K562 (cell line): ENCODE measurements around the gene CTPS1. TPM values are rescaled to one million over a fixed set of nuclear protein-coding genes. Genes with fewer than 3 reads are reported as not detected.

Experiments used
- ATAC-seq: fragments of 200-7000 bp; cut with Tn5 transposase; 3 replicates; pipeline ENCODE4 v1.9.1; 2020; ENCODE audit warnings: moderate library complexity
- BruUV-seq: library from RNA; stranded (reverse); fragments of 400-500 nt; replicated peaks from 2 replicates; lab custom pipeline; 2021; lab: Mats Ljungman, UMichigan
- CTCF ChIA-PET: fragments of 300-600 bp; formaldehyde crosslinking; extraction: SDS; loops from one replicate; lab custom pipeline; 2021; ENCODE audit warnings: low intra/inter-chr PET ratio; lab: Yijun Ruan, JAX
- POLR2A ChIA-PET: fragments of 300-600, 350-650 bp; sonication (Branson Sonifier 250); formaldehyde crosslinking; extraction: SDS; loops from one replicate; lab custom pipeline; 2021; ENCODE audit warnings: antibody characterized with exemption, inconsistent platforms; lab: Yijun Ruan, JAX
- DNase-seq, 4 experiments: peaks; one replicate each; pipeline versions ENCODE4 v3.0.0 to v3.0.0-alpha.2; 2011 to 2018; ENCODE audit warnings: low spot score in 3 of 4, mixed read lengths in 3 of 4; ENCODE audit errors: extremely low read depth in 1 of 4
- FAIRE-seq: peaks from 2 replicates; lab custom pipeline; 2011; peaks lifted over from hg19 to GRCh38; lab: Jason Lieb, UNC
- H2AFZ ChIP-seq: 2 replicates; pipeline ENCODE4 v1.6.0; 2011; ENCODE audit warnings: low read depth, low read length, control low read depth, inconsistent platforms
- H3K27ac ChIP-seq: fragments of 200-600 bp; 3 replicates; pipeline ENCODE4 v1.8.0; 2011; ENCODE audit warnings: low read depth, mild to moderate bottlenecking, control low read depth, inconsistent platforms, low read length, moderate library complexity, mixed read lengths; ENCODE audit errors: extremely low read depth
- H3K27me3 ChIP-seq, 2 experiments: fragments of 300-600 bp in 1 of 2; 2 replicates in 1 of 2; 3 replicates in 1 of 2; pipeline versions ENCODE4 v1.6.0 to v1.8.0; 2011; ENCODE audit warnings: inconsistent platforms in 2 of 2, low read length in 2 of 2, mild to moderate bottlenecking in 1 of 2, mixed read lengths in 1 of 2, moderate library complexity in 1 of 2; ENCODE audit not compliant: control insufficient read depth in 2 of 2, insufficient read depth in 2 of 2
- H3K36me3 ChIP-seq: fragments of 300-600 bp; 3 replicates; pipeline ENCODE4 v1.8.0; 2011; ENCODE audit warnings: mild to moderate bottlenecking, low read length, inconsistent platforms; ENCODE audit not compliant: control insufficient read depth, insufficient read depth
- H3K4me1 ChIP-seq, 2 experiments: fragments of 200-600 bp in 1 of 2; replicated peaks in 1 of 2; 2 replicates in 1 of 2; 3 replicates in 1 of 2; pipeline versions ENCODE4 v1.5.1 to v1.8.0; 2011; ENCODE audit warnings: inconsistent platforms in 2 of 2, low read length in 2 of 2, mild to moderate bottlenecking in 1 of 2, mixed read lengths in 1 of 2, moderate library complexity in 1 of 2; ENCODE audit not compliant: control insufficient read depth in 2 of 2, insufficient read depth in 2 of 2
- H3K4me2 ChIP-seq: 2 replicates; pipeline ENCODE4 v1.6.1; 2011; ENCODE audit warnings: low read length, control low read depth, inconsistent platforms, mixed read lengths; ENCODE audit not compliant: insufficient read depth
- H3K4me3 ChIP-seq: fragments of 200-600 bp; sonication (generic), shearing (Covaris generic); 2 replicates; pipeline ENCODE4 v1.5.1; 2016; ENCODE audit warnings: control low read depth, inconsistent platforms
- H3K79me2 ChIP-seq: fragments of 200-600 bp; 3 replicates; pipeline ENCODE4 v1.8.0; 2011; ENCODE audit warnings: low read length, inconsistent platforms; ENCODE audit not compliant: control insufficient read depth, insufficient read depth
- H3K9ac ChIP-seq, 2 experiments: 2 replicates each; pipeline versions ENCODE4 v1.6.0 to v1.6.1; 2011; ENCODE audit warnings: low read depth in 2 of 2, low read length in 2 of 2, control low read depth in 1 of 2, inconsistent platforms in 1 of 2, mild to moderate bottlenecking in 1 of 2, mixed read lengths in 1 of 2; ENCODE audit not compliant: insufficient read depth in 1 of 2
- H3K9me1 ChIP-seq: one replicate; pipeline ENCODE4 v1.6.0; 2011; ENCODE audit warnings: inconsistent platforms, mild to moderate bottlenecking, low read length, moderate library complexity; ENCODE audit not compliant: control insufficient read depth, insufficient read depth
- H3K9me3 ChIP-seq: replicated peaks from 2 replicates; pipeline ENCODE4 v1.5.1; 2011; ENCODE audit warnings: low read depth, low read length, inconsistent platforms; ENCODE audit not compliant: control insufficient read depth, insufficient read depth
- H4K20me1 ChIP-seq: replicated peaks from 2 replicates; pipeline ENCODE4 v1.6.1; 2011; ENCODE audit warnings: low read length, inconsistent platforms, mixed read lengths; ENCODE audit not compliant: control insufficient read depth, insufficient read depth
- EP400 ChIP-seq: fragments of 450-650 bp; IDR thresholded peaks from 2 replicates; pipeline ENCODE4 v1.6.1; 2017; ENCODE audit warnings: antibody characterized with exemption, mild to moderate bottlenecking, moderate library complexity
- HDAC1 ChIP-seq, 2 experiments: fragments of 450-650 bp; IDR thresholded peaks; 2 replicates each; pipeline ENCODE4 v1.6.1; 2016 to 2017; ENCODE audit warnings: inconsistent platforms in 1 of 2, mild to moderate bottlenecking in 1 of 2, moderate library complexity in 1 of 2
- MYNN ChIP-seq, 2 experiments: sonication (generic); formaldehyde crosslinking in 1 of 2; IDR thresholded peaks; 2 replicates each; pipeline versions ENCODE4 v1.5.0 to v1.6.1; 2016 to 2020; ENCODE audit warnings: antibody characterized with exemption in 1 of 2, missing genetic modification reagents in 1 of 2
- NCOA1 ChIP-seq: fragments of 450-650 bp; IDR thresholded peaks from 2 replicates; pipeline ENCODE4 v1.6.1; 2016; ENCODE audit warnings: low read depth
- POLR2A ChIP-seq: fragments of 450-650 bp; conservative IDR thresholded peaks from 2 replicates; pipeline ENCODE4 v1.6.1; 2016
- TOE1 ChIP-seq, 2 experiments: fragments of 450-650 bp in 1 of 2; sonication (generic) in 1 of 2; formaldehyde crosslinking in 1 of 2; IDR thresholded peaks; 2 replicates each; pipeline versions ENCODE4 v1.7.1 to v1.8.0; 2016 to 2022; ENCODE audit warnings: borderline replicate concordance in 2 of 2, mild to moderate bottlenecking in 2 of 2, antibody characterized with exemption in 1 of 2, inconsistent platforms in 1 of 2, low read depth in 1 of 2, missing genetic modification reagents in 1 of 2, moderate library complexity in 1 of 2
- ZNF239 ChIP-seq: fragments of 250-450 bp; sonication (Bioruptor Pico); IDR thresholded peaks from 2 replicates; pipeline ENCODE4 v1.4.0; 2020; ENCODE audit warnings: mild to moderate bottlenecking
- ZNF445 ChIP-seq: fragments of 250-450 bp; sonication (Bioruptor Pico); IDR thresholded peaks from 2 replicates; pipeline ENCODE4 v1.4.0; 2020; ENCODE audit warnings: low read depth, mild to moderate bottlenecking, moderate library complexity
- WGBS: fragments of 100-300 bp; shearing (Covaris generic); methylation state at CpG from one replicate; pipeline ENCODE4 v1.1.6; 2016; ENCODE audit warnings: low coverage, mixed read lengths; ENCODE audit not compliant: insufficient coverage; ENCODE audit errors: missing lambda C conversion rate; 5-methylcytosine and 5-hydroxymethylcytosine counted together
- in situ Hi-C: fragments of 300-500 bp; cut with MboI; formaldehyde crosslinking; loops from 4 replicates; pipeline ENCODE4 v1.15.0; 2018; ENCODE audit warnings: inconsistent platforms, mixed read lengths
- intact Hi-C: fragments of 100-400 bp; cut with micrococcal nuclease; formaldehyde crosslinking; loops from 2 replicates; pipeline ENCODE4 v1.14.2; 2022
- polyA plus RNA-seq, 8 experiments: library from polyadenylated mRNA; depleted of rRNA in 4 of 8; stranded (reverse) in 5 of 8; unstranded in 3 of 8; fragments of >200 nt; fragmentation: Nextera tagmentation in 2 of 8; fragmentation: Illumina TruSeq in 1 of 8; extraction: Ambion mirVana in 2 of 8; extraction: Trizol in 1 of 8; gene quantifications; 2 replicates each; pipeline versions ENCODE4 v1.2.1 to v1.2.3, GENCODE V29; 2011 to 2014; ENCODE audit warnings: inconsistent platforms in 1 of 8, missing spikeins in 1 of 8
- total RNA-seq, 7 experiments: library from RNA; depleted of rRNA in 6 of 7; stranded (reverse); fragments of >200 nt in 6 of 7; fragmentation: Illumina TruSeq in 2 of 7; extraction: Trizol in 2 of 7; gene quantifications; 2 replicates each; pipeline versions ENCODE4 v1.2.1 to v1.2.3, GENCODE V29; 2011 to 2021; ENCODE audit warnings: low replicate concordance in 1 of 7

Gene CTPS1
- total and polyA plus RNA-seq, 9 of the 15 experiments (the other 6 are each of a cell fraction or from before 2014, with no cell fraction given): 44.4 to 164 (median 87.7) TPM

- TF ChIP-seq TOE1 (IDR thresholded peaks at IDR 0.05; ENCODE audit: borderline replicate concordance) (no peak), TOE1 (CRISPR knock-in tag; IDR thresholded peaks at IDR 0.05; ENCODE audit: borderline replicate concordance, low read depth) (no peak), ZNF445 (CRISPR knock-in tag) (no peak), HDAC1 (IDR thresholded peaks at IDR 0.05) (no peak), MYNN (IDR thresholded peaks at IDR 0.05) (no peak), MYNN (CRISPR knock-in tag; IDR thresholded peaks at IDR 0.05) (no peak), EP400 (no peak), NCOA1 (no peak)
Observed at GRCh38 chr1:41013796-41014195, 34.3 kb downstream of the CTPS1 start (continued).

GRCh38 chr1:41014871-41015270 is 35.4 kb downstream of the CTPS1 start:
- 83% methylated on average over 8 of the region's 8 CpGs for WGBS
- ChIA-PET POLR2A (interaction anchor here (0.9 to 1.0 kb wide), 2 partner anchors 10 to 13 kb away, joined by 3 to 4 read pairs; no protein-coding TSS in a partner anchor), CTCF (no interaction called here)

More at GRCh38 chr1:41014871-41015270, 35.4 kb downstream of the CTPS1 start:
- H3K27me3 ChIP-seq: no peaks in the 10 kb centered on the region
- no peaks in the 10 kb centered on the region for H3K79me2 ChIP-seq
- in situ Hi-C loops (no loop called here), intact Hi-C loops (no loop called here)
- BruUV-seq: no TSS peak
- DNase-seq (no peak), ATAC-seq (no peak), FAIRE-seq (no peak)
- TF ChIP-seq ZNF239 (CRISPR knock-in tag) (no peak), POLR2A (peak; percentile 41; the same call in 1 of the 2 replicates)
- no peak overlapping the region for H3K9ac ChIP-seq
- H3K27ac ChIP-seq: no peak overlapping the region
- peaks cover 0 to 14% of the 10 kb centered on the region in 2 experiments; a peak in 1 of 5 replicates for H3K4me1 ChIP-seq
- peaks cover 6% of the 10 kb centered on the region for H3K9me1 ChIP-seq
- H3K4me3 ChIP-seq: no peak overlapping the region
- H4K20me1 ChIP-seq: no peaks in the 10 kb centered on the region
- no peak overlapping the region for H2AFZ ChIP-seq
- peaks cover 92% of the 10 kb centered on the region for H3K36me3 ChIP-seq
- no peak overlapping the region for H3K4me2 ChIP-seq
- H3K9me3 ChIP-seq: no peaks in the 10 kb centered on the region
